ENCODE measurements around the gene NUDT5.
"Not testable (repeated sequence)": the region's sequence is repeated elsewhere in the genome, so short reads cannot be mapped to it uniquely, and the experiment has no call there.

- TF ChIP-seq EZH2 (IDR thresholded peaks at IDR 0.05; ENCODE audit: insufficient read depth, poor library complexity, severe bottlenecking); EZH2phosphoT487 (IDR thresholded peaks at IDR 0.05; ENCODE audit: insufficient read depth, low read depth): not testable (repeated sequence)
Observed at GRCh38 chr10:12226438-12226837, 30.7 kb upstream of the NUDT5 start.

Measured in GM23248 (cell line).